HCT116 (cell line): ENCODE data around the gene SDK1. TPM values are rescaled to one million over a fixed set of nuclear protein-coding genes. Genes with fewer than 3 reads are reported as not detected.

Source experiments
- ATAC-seq: fragments of 200-7000 bp; cut with Tn5 transposase; 2 replicates; pipeline ENCODE4 v1.9.1; 2020; ENCODE audit warnings: mild to moderate bottlenecking, moderate library complexity
- BruUV-seq: library from RNA; stranded (reverse); fragments of 400-500 nt; replicated peaks from 2 replicates; lab custom pipeline; 2021; lab: Mats Ljungman, UMichigan
- CTCF ChIA-PET: fragments of 300-600 bp; sonication (Branson Sonifier 250); formaldehyde crosslinking; loops from one replicate; lab custom pipeline; 2021; ENCODE audit warnings: antibody characterized with exemption; lab: Charles Lee
- POLR2A ChIA-PET: fragments of 300-600, 350-600 bp; sonication (Branson Sonifier 250); formaldehyde crosslinking; loops from one replicate; lab custom pipeline; 2021; ENCODE audit warnings: antibody characterized with exemption; lab: Charles Lee
- RAD21 ChIA-PET, 2 experiments: fragments of 300-600 bp; sonication (Branson Sonifier 250); formaldehyde crosslinking; loops; one replicate each; lab custom pipeline; 2023; ENCODE audit warnings: low total read pairs in 2 of 2; ENCODE audit not compliant: uncharacterized antibody in 2 of 2, unreplicated experiment in 2 of 2, low non-redundant PET in 1 of 2; lab: Charles Lee
- DNase-seq: peaks from one replicate; pipeline ENCODE4 v3.0.0-alpha.2; 2010; ENCODE audit warnings: low read depth, low spot score
- H2AFZ ChIP-seq: fragments of 200-600 bp; shearing (Covaris generic), sonication (generic); 2 replicates; pipeline ENCODE4 v1.6.1; 2017; ENCODE audit warnings: low read depth, mixed run types, mixed read lengths, antibody characterized with exemption, low read length; ENCODE audit not compliant: poor library complexity, severe bottlenecking
- H3K27ac ChIP-seq: 2 replicates; pipeline ENCODE4 v1.5.1; 2012; ENCODE audit warnings: low read depth, low read length
- H3K27me3 ChIP-seq: fragments of 200-600 bp; sonication (generic); 2 replicates; pipeline ENCODE4 v1.6.1; 2016; ENCODE audit warnings: mixed run types, low read length, mixed read lengths; ENCODE audit not compliant: insufficient read depth
- H3K36me3 ChIP-seq, 2 experiments: fragments of 200-500 bp in 1 of 2; fragments of 200-600 bp in 1 of 2; sonication (Bioruptor generic) in 1 of 2; sonication (generic) in 1 of 2; 2 replicates each; pipeline versions ENCODE4 v1.5.1 to v1.6.1; 2014 to 2016; ENCODE audit warnings: low read length in 2 of 2, inconsistent platforms in 1 of 2, mixed read lengths in 1 of 2, mixed run types in 1 of 2; ENCODE audit not compliant: insufficient read depth in 2 of 2, control insufficient read depth in 1 of 2
- H3K4me1 ChIP-seq, 2 experiments: fragments of 200-600 bp in 1 of 2; sonication (generic) in 1 of 2; 2 replicates each; pipeline versions ENCODE4 v1.5.1 to v1.6.1; 2012 to 2017; ENCODE audit warnings: low read length in 2 of 2, inconsistent platforms in 1 of 2, mild to moderate bottlenecking in 1 of 2, mixed read lengths in 1 of 2, mixed run types in 1 of 2, moderate library complexity in 1 of 2; ENCODE audit not compliant: insufficient read depth in 2 of 2, control insufficient read depth in 1 of 2
- H3K4me2 ChIP-seq: fragments of 200-600 bp; sonication (generic); 2 replicates; pipeline ENCODE4 v1.6.1; 2017; ENCODE audit warnings: mixed run types, low read length, mixed read lengths
- H3K4me3 ChIP-seq, 2 experiments: fragments of 200-600 bp in 1 of 2; sonication (generic) in 1 of 2; replicated peaks in 1 of 2; 2 replicates each; pipeline ENCODE4 v1.5.1; 2011 to 2016; ENCODE audit warnings: low read length in 2 of 2, control low read depth in 1 of 2, low read depth in 1 of 2, mild to moderate bottlenecking in 1 of 2, mixed read lengths in 1 of 2, mixed run types in 1 of 2
- H3K79me2 ChIP-seq: fragments of 200-600 bp; sonication (generic); 2 replicates; pipeline ENCODE4 v1.6.1; 2017; ENCODE audit warnings: mild to moderate bottlenecking, mixed run types, low read length, moderate library complexity, mixed read lengths; ENCODE audit not compliant: insufficient read depth
- H3K9ac ChIP-seq: fragments of 200-600 bp; sonication (generic); 2 replicates; pipeline ENCODE4 v1.6.1; 2016; ENCODE audit warnings: low read length, mixed read lengths
- H3K9me2 ChIP-seq: fragments of 200-600 bp; sonication (generic), shearing (Covaris generic); 2 replicates; pipeline ENCODE4 v1.6.1; 2017; ENCODE audit warnings: mixed run types, mild to moderate bottlenecking, moderate library complexity; ENCODE audit not compliant: insufficient read depth
- H3K9me3 ChIP-seq, 2 experiments: fragments of 200-500 bp in 1 of 2; fragments of 200-600 bp in 1 of 2; sonication (Bioruptor generic) in 1 of 2; sonication (generic) in 1 of 2; 2 replicates each; pipeline ENCODE4 v1.6.1; 2014 to 2017; ENCODE audit warnings: low read length in 2 of 2, mixed read lengths in 2 of 2, inconsistent platforms in 1 of 2, low read depth in 1 of 2, mild to moderate bottlenecking in 1 of 2, mixed run types in 1 of 2, moderate library complexity in 1 of 2; ENCODE audit not compliant: control insufficient read depth in 1 of 2, insufficient read depth in 1 of 2
- H4K20me1 ChIP-seq: fragments of 200-600 bp; sonication (generic), shearing (Covaris generic); 2 replicates; pipeline ENCODE4 v1.6.1; 2017; ENCODE audit warnings: mixed run types, mild to moderate bottlenecking, moderate library complexity; ENCODE audit not compliant: insufficient read depth
- CBX3 ChIP-seq: IDR thresholded peaks from 2 replicates; pipeline ENCODE4 v1.6.1; 2012; ENCODE audit warnings: low read depth
- EGR1 ChIP-seq: IDR thresholded peaks from 2 replicates; pipeline ENCODE4 v1.6.1; 2012; ENCODE audit warnings: low read depth
- ELF1 ChIP-seq: IDR thresholded peaks from 2 replicates; pipeline ENCODE4 v1.6.1; 2012; ENCODE audit warnings: low read depth, borderline replicate concordance
- JUND ChIP-seq: IDR thresholded peaks from 2 replicates; pipeline ENCODE4 v1.6.1; 2012
- MAX ChIP-seq: IDR thresholded peaks from 2 replicates; pipeline ENCODE4 v1.6.1; 2012
- POLR2A ChIP-seq: IDR thresholded peaks from 2 replicates; pipeline ENCODE4 v1.7.0; 2011; ENCODE audit warnings: borderline replicate concordance; ENCODE audit not compliant: insufficient read depth, insufficient read length; ENCODE audit errors: extremely low read depth
- POLR2AphosphoS5 ChIP-seq: IDR thresholded peaks from 2 replicates; pipeline ENCODE4 v1.6.1; 2011; ENCODE audit warnings: mild to moderate bottlenecking, low read depth, low read length, moderate library complexity
- SIN3A ChIP-seq: IDR thresholded peaks from 2 replicates; pipeline ENCODE4 v1.6.1; 2012; ENCODE audit warnings: low read depth
- SRF ChIP-seq: IDR thresholded peaks from 2 replicates; pipeline ENCODE4 v1.6.1; 2012; ENCODE audit warnings: low read depth
- YY1 ChIP-seq: IDR thresholded peaks from 2 replicates; pipeline ENCODE4 v1.6.1; 2011; ENCODE audit warnings: low read length, low read depth, moderate library complexity, mild to moderate bottlenecking; ENCODE audit not compliant: insufficient replicate concordance; ENCODE audit errors: extremely low read depth
- ZBTB33 ChIP-seq: IDR thresholded peaks from 2 replicates; pipeline ENCODE4 v1.6.1; 2011; ENCODE audit warnings: mild to moderate bottlenecking, low read length, moderate library complexity; ENCODE audit not compliant: insufficient replicate concordance; ENCODE audit errors: extremely low read depth
- ZNF274 ChIP-seq: fragments of 200-500 bp; sonication (Bioruptor generic); IDR thresholded peaks from 2 replicates; pipeline ENCODE4 v1.6.1; 2014; ENCODE audit warnings: mild to moderate bottlenecking, low read depth, low read length, inconsistent platforms
- intact Hi-C: fragments of 100-400 bp; cut with micrococcal nuclease; formaldehyde crosslinking; loops from 2 replicates; pipeline ENCODE4 v1.10.0; 2022
- total RNA-seq: library from RNA; stranded (reverse); gene quantifications from one replicate; pipeline ENCODE4 v1.2.1, GENCODE V29; 2021; ENCODE audit not compliant: unreplicated experiment
- TF ChIP-seq, protein P1 (sequence below), 3 experiments: fragments of 200-600 bp in 1 of 3; sonication (generic) in 1 of 3; IDR thresholded peaks in 2 of 3; conservative IDR thresholded peaks in 1 of 3; 2 replicates each; pipeline ENCODE4 v1.5.1; 2012 to 2017; ENCODE audit warnings: low read depth in 2 of 3, low read length in 2 of 3, antibody characterized with exemption in 1 of 3, borderline replicate concordance in 1 of 3, control low read depth in 1 of 3, mild to moderate bottlenecking in 1 of 3, mixed read lengths in 1 of 3, mixed run types in 1 of 3, moderate library complexity in 1 of 3; ENCODE audit not compliant: insufficient read depth in 1 of 3
- TF ChIP-seq, protein P2 (sequence below): IDR thresholded peaks from 2 replicates; pipeline ENCODE4 v1.6.1; 2012; ENCODE audit warnings: low read depth

The SDK1 gene
- total RNA-seq, 1 experiment from 2014 or later = 0.05 TPM

- no peak for ATAC-seq
- Histone ChIP-seq H3K27ac (no peak overlapping the region), H3K79me2 (no peaks in the 10 kb centered on the region), H3K27me3 (no peaks in the 10 kb centered on the region), H3K36me3 (no peaks in the 10 kb centered on the region), H3K9ac (no peak overlapping the region), H4K20me1 (no peaks in the 10 kb centered on the region), H3K9me2 (no peaks in the 10 kb centered on the region), H3K4me2 (no peak overlapping the region), H3K4me3 (no peak overlapping the region), H3K9me3 (no peaks in the 10 kb centered on the region), H3K4me1 (no peaks in the 10 kb centered on the region), H2AFZ (no peak overlapping the region)
- CTCF ChIA-PET = no interaction called here
- no TSS peak for BruUV-seq
- TF ChIP-seq ELF1 = no peak
- no peak for TF ChIP-seq POLR2A
- TF ChIP-seq, protein P1, sequence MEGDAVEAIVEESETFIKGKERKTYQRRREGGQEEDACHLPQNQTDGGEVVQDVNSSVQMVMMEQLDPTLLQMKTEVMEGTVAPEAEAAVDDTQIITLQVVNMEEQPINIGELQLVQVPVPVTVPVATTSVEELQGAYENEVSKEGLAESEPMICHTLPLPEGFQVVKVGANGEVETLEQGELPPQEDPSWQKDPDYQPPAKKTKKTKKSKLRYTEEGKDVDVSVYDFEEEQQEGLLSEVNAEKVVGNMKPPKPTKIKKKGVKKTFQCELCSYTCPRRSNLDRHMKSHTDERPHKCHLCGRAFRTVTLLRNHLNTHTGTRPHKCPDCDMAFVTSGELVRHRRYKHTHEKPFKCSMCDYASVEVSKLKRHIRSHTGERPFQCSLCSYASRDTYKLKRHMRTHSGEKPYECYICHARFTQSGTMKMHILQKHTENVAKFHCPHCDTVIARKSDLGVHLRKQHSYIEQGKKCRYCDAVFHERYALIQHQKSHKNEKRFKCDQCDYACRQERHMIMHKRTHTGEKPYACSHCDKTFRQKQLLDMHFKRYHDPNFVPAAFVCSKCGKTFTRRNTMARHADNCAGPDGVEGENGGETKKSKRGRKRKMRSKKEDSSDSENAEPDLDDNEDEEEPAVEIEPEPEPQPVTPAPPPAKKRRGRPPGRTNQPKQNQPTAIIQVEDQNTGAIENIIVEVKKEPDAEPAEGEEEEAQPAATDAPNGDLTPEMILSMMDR (IDR thresholded peaks at IDR 0.05 in 2 of 3, conservative IDR thresholded peaks at IDR 0.05 in 1 of 3; ENCODE audit: borderline replicate concordance in 1 of 3, insufficient read depth in 1 of 3, low read depth in 2 of 3, low read length in 2 of 3) = no peak
- TF ChIP-seq CBX3 = no peak
- TF ChIP-seq POLR2AphosphoS5 = no peak
- no peak for TF ChIP-seq SIN3A
- TF ChIP-seq YY1 = no peak
- TF ChIP-seq ZBTB33 = no peak
- TF ChIP-seq MAX = no peak
- no peak for TF ChIP-seq ZNF274
- no peak for TF ChIP-seq JUND
- TF ChIP-seq EGR1 = no peak
- no peak for TF ChIP-seq SRF
- TF ChIP-seq, protein P2, sequence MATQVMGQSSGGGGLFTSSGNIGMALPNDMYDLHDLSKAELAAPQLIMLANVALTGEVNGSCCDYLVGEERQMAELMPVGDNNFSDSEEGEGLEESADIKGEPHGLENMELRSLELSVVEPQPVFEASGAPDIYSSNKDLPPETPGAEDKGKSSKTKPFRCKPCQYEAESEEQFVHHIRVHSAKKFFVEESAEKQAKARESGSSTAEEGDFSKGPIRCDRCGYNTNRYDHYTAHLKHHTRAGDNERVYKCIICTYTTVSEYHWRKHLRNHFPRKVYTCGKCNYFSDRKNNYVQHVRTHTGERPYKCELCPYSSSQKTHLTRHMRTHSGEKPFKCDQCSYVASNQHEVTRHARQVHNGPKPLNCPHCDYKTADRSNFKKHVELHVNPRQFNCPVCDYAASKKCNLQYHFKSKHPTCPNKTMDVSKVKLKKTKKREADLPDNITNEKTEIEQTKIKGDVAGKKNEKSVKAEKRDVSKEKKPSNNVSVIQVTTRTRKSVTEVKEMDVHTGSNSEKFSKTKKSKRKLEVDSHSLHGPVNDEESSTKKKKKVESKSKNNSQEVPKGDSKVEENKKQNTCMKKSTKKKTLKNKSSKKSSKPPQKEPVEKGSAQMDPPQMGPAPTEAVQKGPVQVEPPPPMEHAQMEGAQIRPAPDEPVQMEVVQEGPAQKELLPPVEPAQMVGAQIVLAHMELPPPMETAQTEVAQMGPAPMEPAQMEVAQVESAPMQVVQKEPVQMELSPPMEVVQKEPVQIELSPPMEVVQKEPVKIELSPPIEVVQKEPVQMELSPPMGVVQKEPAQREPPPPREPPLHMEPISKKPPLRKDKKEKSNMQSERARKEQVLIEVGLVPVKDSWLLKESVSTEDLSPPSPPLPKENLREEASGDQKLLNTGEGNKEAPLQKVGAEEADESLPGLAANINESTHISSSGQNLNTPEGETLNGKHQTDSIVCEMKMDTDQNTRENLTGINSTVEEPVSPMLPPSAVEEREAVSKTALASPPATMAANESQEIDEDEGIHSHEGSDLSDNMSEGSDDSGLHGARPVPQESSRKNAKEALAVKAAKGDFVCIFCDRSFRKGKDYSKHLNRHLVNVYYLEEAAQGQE = no peak
- intact Hi-C loops = no loop called here
- RAD21 ChIA-PET = no interaction called here
- DNase-seq = no peak
- POLR2A ChIA-PET = no interaction called here
These were observed 772.0 kb downstream of the SDK1 start for GRCh38 chr7:4073052-4073451.
